Ishikawa (cell line): Measurements from ENCODE around the gene NPTX2.

Experiments
- CEBPB ChIP-seq: IDR thresholded peaks from 2 replicates; pipeline ENCODE4 v1.6.1; 2012
- CREB1 ChIP-seq: IDR thresholded peaks from 2 replicates; pipeline ENCODE4 v1.6.1; 2012; ENCODE audit warnings: low read depth
- EGR1 ChIP-seq: IDR thresholded peaks from 2 replicates; pipeline ENCODE4 v1.6.1; 2012
- EP300 ChIP-seq: IDR thresholded peaks from 2 replicates; pipeline ENCODE4 v1.6.1; 2012; ENCODE audit warnings: borderline replicate concordance
- FOXM1 ChIP-seq: IDR thresholded peaks from 2 replicates; pipeline ENCODE4 v1.6.1; 2012; ENCODE audit warnings: low read depth, borderline replicate concordance
- NFIC ChIP-seq: IDR thresholded peaks from 2 replicates; pipeline ENCODE4 v1.6.1; 2012
- RAD21 ChIP-seq: IDR thresholded peaks from 2 replicates; pipeline ENCODE4 v1.6.1; 2012; ENCODE audit warnings: low read depth
- TAF1 ChIP-seq: IDR thresholded peaks from 2 replicates; pipeline ENCODE4 v1.6.1; 2012; ENCODE audit warnings: low read depth, mild to moderate bottlenecking
- TCF12 ChIP-seq: IDR thresholded peaks from 2 replicates; pipeline ENCODE4 v1.6.1; 2012; ENCODE audit warnings: low read depth
- TEAD4 ChIP-seq: IDR thresholded peaks from 2 replicates; pipeline ENCODE4 v1.6.1; 2012
- YY1 ChIP-seq: IDR thresholded peaks from 2 replicates; pipeline ENCODE4 v1.6.1; 2012; ENCODE audit warnings: low read depth
- ZBTB7A ChIP-seq: IDR thresholded peaks from 2 replicates; pipeline ENCODE4 v1.6.1; 2012; ENCODE audit warnings: low read depth
- TF ChIP-seq, protein P1 (sequence below): IDR thresholded peaks from 2 replicates; pipeline ENCODE4 v1.6.1; 2012; ENCODE audit warnings: low read depth, mild to moderate bottlenecking
- TF ChIP-seq, protein P2 (sequence below): IDR thresholded peaks from 2 replicates; pipeline ENCODE4 v1.6.1; 2012

DNA sequence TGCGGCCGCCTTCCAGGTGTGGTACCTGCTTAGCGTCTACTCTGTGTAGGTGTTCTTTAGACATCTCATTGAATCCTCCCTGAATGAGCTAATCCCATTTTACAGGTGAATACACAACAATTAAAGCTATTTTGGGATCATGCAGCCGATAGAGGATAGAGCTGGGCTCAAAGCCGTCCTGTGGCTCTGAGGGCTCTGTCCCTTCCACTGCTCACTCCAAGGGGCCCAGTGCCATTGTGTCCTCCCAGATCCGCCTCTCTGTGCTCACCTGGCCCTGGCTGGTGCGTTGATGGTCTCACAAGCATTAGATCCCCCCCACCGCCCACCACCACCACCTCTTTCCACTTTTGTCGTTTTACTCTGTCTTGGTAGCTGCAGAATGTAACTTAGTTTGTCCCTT lies 13.1 kb downstream of the NPTX2 start:
- TF ChIP-seq, protein P1, sequence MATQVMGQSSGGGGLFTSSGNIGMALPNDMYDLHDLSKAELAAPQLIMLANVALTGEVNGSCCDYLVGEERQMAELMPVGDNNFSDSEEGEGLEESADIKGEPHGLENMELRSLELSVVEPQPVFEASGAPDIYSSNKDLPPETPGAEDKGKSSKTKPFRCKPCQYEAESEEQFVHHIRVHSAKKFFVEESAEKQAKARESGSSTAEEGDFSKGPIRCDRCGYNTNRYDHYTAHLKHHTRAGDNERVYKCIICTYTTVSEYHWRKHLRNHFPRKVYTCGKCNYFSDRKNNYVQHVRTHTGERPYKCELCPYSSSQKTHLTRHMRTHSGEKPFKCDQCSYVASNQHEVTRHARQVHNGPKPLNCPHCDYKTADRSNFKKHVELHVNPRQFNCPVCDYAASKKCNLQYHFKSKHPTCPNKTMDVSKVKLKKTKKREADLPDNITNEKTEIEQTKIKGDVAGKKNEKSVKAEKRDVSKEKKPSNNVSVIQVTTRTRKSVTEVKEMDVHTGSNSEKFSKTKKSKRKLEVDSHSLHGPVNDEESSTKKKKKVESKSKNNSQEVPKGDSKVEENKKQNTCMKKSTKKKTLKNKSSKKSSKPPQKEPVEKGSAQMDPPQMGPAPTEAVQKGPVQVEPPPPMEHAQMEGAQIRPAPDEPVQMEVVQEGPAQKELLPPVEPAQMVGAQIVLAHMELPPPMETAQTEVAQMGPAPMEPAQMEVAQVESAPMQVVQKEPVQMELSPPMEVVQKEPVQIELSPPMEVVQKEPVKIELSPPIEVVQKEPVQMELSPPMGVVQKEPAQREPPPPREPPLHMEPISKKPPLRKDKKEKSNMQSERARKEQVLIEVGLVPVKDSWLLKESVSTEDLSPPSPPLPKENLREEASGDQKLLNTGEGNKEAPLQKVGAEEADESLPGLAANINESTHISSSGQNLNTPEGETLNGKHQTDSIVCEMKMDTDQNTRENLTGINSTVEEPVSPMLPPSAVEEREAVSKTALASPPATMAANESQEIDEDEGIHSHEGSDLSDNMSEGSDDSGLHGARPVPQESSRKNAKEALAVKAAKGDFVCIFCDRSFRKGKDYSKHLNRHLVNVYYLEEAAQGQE, result no peak
- TF ChIP-seq CEBPB, result no peak
- TF ChIP-seq FOXM1, result no peak
- TF ChIP-seq ZBTB7A, result no peak
- TF ChIP-seq EGR1, result no peak
- no peak for TF ChIP-seq NFIC
- TF ChIP-seq YY1, result no peak
- no peak for TF ChIP-seq RAD21
- TF ChIP-seq TCF12, result no peak
- no peak for TF ChIP-seq TAF1
- TF ChIP-seq, protein P2, sequence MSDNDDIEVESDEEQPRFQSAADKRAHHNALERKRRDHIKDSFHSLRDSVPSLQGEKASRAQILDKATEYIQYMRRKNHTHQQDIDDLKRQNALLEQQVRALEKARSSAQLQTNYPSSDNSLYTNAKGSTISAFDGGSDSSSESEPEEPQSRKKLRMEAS, result no peak
- TF ChIP-seq CREB1, result no peak
- no peak for TF ChIP-seq TEAD4
- no peak for TF ChIP-seq EP300
